ENCODE results near the gene PRKX.
"Not testable (repeated sequence)": the region's sequence is repeated elsewhere in the genome, so short reads cannot be mapped to it uniquely, and the experiment has no call there.

GRCh38 chrX:3714706-3715479, 1.4 kb upstream of the PRKX start:
- TF ChIP-seq RARB (CRISPR knock-in tag; IDR thresholded peaks at IDR 0.05); ARNTL (CRISPR knock-in tag; IDR thresholded peaks at IDR 0.05; ENCODE audit: borderline replicate concordance, low read depth); CREB5 (CRISPR knock-in tag; IDR thresholded peaks at IDR 0.05; ENCODE audit: low read depth); CSDC2 (CRISPR knock-in tag; IDR thresholded peaks at IDR 0.05); ZNF70 (CRISPR knock-in tag; IDR thresholded peaks at IDR 0.05): not testable (repeated sequence)
